ENCODE measurements around the gene PTDSS2. TPM values are rescaled to one million over a fixed set of nuclear protein-coding genes. Genes with fewer than 3 reads are reported as not detected.
"Not testable (repeated sequence)": the region's sequence is repeated elsewhere in the genome, so short reads cannot be mapped to it uniquely, and the experiment has no call there.

Gene PTDSS2
- total and polyA plus RNA-seq, 2 experiments from 2014 or later = 22.7 to 145 TPM

- not testable (repeated sequence) for H3K4me2 ChIP-seq; H2AFZ ChIP-seq; H3K4me3 Mint-ChIP-seq; H3K4me3 ChIP-seq; H3K79me2 ChIP-seq (replicated peaks; ENCODE audit: insufficient read depth); H3K27ac ChIP-seq (ENCODE audit: low read depth); H3K36me3 Mint-ChIP-seq (ENCODE audit: low read depth); H3F3A ChIP-seq (replicated peaks; ENCODE audit: low read depth); H3K27ac Mint-ChIP-seq; H3K27me3 Mint-ChIP-seq (ENCODE audit: insufficient read depth, low read depth, poor library complexity); H3K36me3 ChIP-seq (ENCODE audit: insufficient read depth); H3K27me3 ChIP-seq (ENCODE audit: insufficient read depth); H4K20me1 ChIP-seq (replicated peaks; ENCODE audit: insufficient read depth); ATAC-seq; H3K4me1 ChIP-seq (ENCODE audit: insufficient read depth); DNase-seq (ENCODE audit: low spot score); H3K4me1 Mint-ChIP-seq; H3K9me2 ChIP-seq (ENCODE audit: insufficient read depth)
- H3K9me3 Mint-ChIP-seq = peaks cover 11% of the 10 kb centered on the region
These were observed 14.9 kb upstream of the PTDSS2 start for GRCh38 chr11:434999-435740.

- peaks cover 16% of the 10 kb centered on the region for H3K27me3 Mint-ChIP-seq (ENCODE audit: insufficient read depth, low read depth, poor library complexity)
- H3F3A ChIP-seq (replicated peaks; ENCODE audit: low read depth) = no peaks in the 10 kb centered on the region
- ATAC-seq (no peak), DNase-seq (ENCODE audit: low spot score) (no peak)
- peaks cover 4% of the 10 kb centered on the region for H3K4me1 Mint-ChIP-seq
- peaks cover 8% of the 10 kb centered on the region for H3K36me3 Mint-ChIP-seq (ENCODE audit: low read depth)
- no peak overlapping the region for H3K27ac Mint-ChIP-seq
- no peaks in the 10 kb centered on the region for H4K20me1 ChIP-seq (replicated peaks; ENCODE audit: insufficient read depth)
- no peak overlapping the region for H3K4me2 ChIP-seq
- no peaks in the 10 kb centered on the region for H3K27me3 ChIP-seq (ENCODE audit: insufficient read depth)
- H3K36me3 ChIP-seq (ENCODE audit: insufficient read depth) = no peaks in the 10 kb centered on the region
- no peak overlapping the region for H3K4me3 ChIP-seq
- H3K9me2 ChIP-seq (ENCODE audit: insufficient read depth) = no peaks in the 10 kb centered on the region
- no peak overlapping the region for H3K4me3 Mint-ChIP-seq
- H3K27ac ChIP-seq (ENCODE audit: low read depth) = no peak overlapping the region
- H3K4me1 ChIP-seq (ENCODE audit: insufficient read depth) = no peaks in the 10 kb centered on the region; the same call in 1 of the 2 replicates
- H2AFZ ChIP-seq = no peak overlapping the region
- H3K9me3 Mint-ChIP-seq = peaks cover 11% of the 10 kb centered on the region
- no peaks in the 10 kb centered on the region for H3K79me2 ChIP-seq (replicated peaks; ENCODE audit: insufficient read depth)
- TF ChIP-seq STAT1 (IDR thresholded peaks at IDR 0.05; ENCODE audit: unreplicated experiment) (no peak), ZNF331 (CRISPR knock-in tag; IDR thresholded peaks at IDR 0.05; ENCODE audit: low read depth) (no peak)
These were observed 12.7 kb upstream of the PTDSS2 start for GRCh38 chr11:437228-437870.

- H3K4me3 ChIP-seq = no peak overlapping the region
- DNase-seq (ENCODE audit: low spot score) (no peak), ATAC-seq (no peak)
- H3K36me3 ChIP-seq (ENCODE audit: insufficient read depth) = no peaks in the 10 kb centered on the region
- no peaks in the 10 kb centered on the region; the same call in 1 of the 2 replicates for H3K4me1 ChIP-seq (ENCODE audit: insufficient read depth)
- H4K20me1 ChIP-seq (replicated peaks; ENCODE audit: insufficient read depth) = no peaks in the 10 kb centered on the region
- no peaks in the 10 kb centered on the region for H3K27me3 ChIP-seq (ENCODE audit: insufficient read depth)
- H2AFZ ChIP-seq = no peak overlapping the region
- Mint-ChIP-seq H3K9me3 (peaks cover 11% of the 10 kb centered on the region), H3K27ac (no peak overlapping the region), H3K4me1 (peaks cover 4% of the 10 kb centered on the region), H3K36me3 (ENCODE audit: low read depth) (peaks cover 8% of the 10 kb centered on the region), H3K27me3 (ENCODE audit: insufficient read depth, low read depth, poor library complexity) (peaks cover 19% of the 10 kb centered on the region), H3K4me3 (no peak overlapping the region)
- H3K79me2 ChIP-seq (replicated peaks; ENCODE audit: insufficient read depth) = no peaks in the 10 kb centered on the region
- H3K4me2 ChIP-seq = no peak overlapping the region
- 0 out of 2 replicates have a peak, but pooled peaks cover 4% of the 10 kb centered on the region for H3F3A ChIP-seq (replicated peaks; ENCODE audit: low read depth)
- no peaks in the 10 kb centered on the region for H3K9me2 ChIP-seq (ENCODE audit: insufficient read depth)
- no peak overlapping the region for H3K27ac ChIP-seq (ENCODE audit: low read depth)
- TF ChIP-seq EZH2 (IDR thresholded peaks at IDR 0.05; ENCODE audit: low read depth, unreplicated experiment) (no peak), ZNF462 (CRISPR knock-in tag; IDR thresholded peaks at IDR 0.05) (no peak)
These were observed 11.8 kb upstream of the PTDSS2 start for GRCh38 chr11:438101-438844.

All from GM23338 (cell line).